ENCODE results near the gene POLRMT. TPM values are rescaled to one million over a fixed set of nuclear protein-coding genes. Genes with fewer than 3 reads are reported as not detected.

The POLRMT gene
- total and polyA plus RNA-seq, 2 donors (not counting 1 experiment from before 2014, with no cell fraction given): 7.3 to 21.5 TPM

DNA sequence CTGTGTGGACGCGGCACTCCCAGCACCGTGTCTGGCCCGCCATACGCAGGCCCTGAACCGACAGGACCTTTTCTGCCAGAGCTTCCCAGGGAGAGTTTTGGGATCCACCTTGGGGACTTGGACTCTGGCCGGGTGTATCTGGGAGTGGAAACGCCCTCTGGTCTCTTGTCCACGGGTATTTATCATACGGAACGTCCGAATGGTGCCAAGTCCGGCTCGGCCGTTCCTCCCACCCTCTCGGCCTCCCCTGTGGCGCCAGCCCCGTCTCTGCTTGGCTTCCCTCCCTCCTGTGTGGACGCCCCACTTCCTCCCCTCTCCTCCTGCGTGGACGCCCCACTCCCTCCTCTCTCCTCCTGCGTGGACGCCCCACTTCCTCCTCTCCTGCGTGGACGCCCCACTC, 31.5 kb downstream of the POLRMT start:
- no peaks in the 10 kb centered on the region for H3K79me2 ChIP-seq (ENCODE audit: control insufficient read depth, insufficient read depth, low read length)
- H3K4me1 ChIP-seq (ENCODE audit: control insufficient read depth, extremely low read depth, insufficient read depth, low read length): no peaks in the 10 kb centered on the region
- no peak overlapping the region for H3K4me3 ChIP-seq (replicated peaks in 1 of 4; ENCODE audit: control extremely low read depth in 1 of 4, insufficient read depth in 1 of 4, low read depth in 3 of 4, low read length in 4 of 4)
- H3K4me2 ChIP-seq (ENCODE audit: extremely low read depth, insufficient read depth, low read length): no peak overlapping the region
- TF ChIP-seq, protein P1, sequence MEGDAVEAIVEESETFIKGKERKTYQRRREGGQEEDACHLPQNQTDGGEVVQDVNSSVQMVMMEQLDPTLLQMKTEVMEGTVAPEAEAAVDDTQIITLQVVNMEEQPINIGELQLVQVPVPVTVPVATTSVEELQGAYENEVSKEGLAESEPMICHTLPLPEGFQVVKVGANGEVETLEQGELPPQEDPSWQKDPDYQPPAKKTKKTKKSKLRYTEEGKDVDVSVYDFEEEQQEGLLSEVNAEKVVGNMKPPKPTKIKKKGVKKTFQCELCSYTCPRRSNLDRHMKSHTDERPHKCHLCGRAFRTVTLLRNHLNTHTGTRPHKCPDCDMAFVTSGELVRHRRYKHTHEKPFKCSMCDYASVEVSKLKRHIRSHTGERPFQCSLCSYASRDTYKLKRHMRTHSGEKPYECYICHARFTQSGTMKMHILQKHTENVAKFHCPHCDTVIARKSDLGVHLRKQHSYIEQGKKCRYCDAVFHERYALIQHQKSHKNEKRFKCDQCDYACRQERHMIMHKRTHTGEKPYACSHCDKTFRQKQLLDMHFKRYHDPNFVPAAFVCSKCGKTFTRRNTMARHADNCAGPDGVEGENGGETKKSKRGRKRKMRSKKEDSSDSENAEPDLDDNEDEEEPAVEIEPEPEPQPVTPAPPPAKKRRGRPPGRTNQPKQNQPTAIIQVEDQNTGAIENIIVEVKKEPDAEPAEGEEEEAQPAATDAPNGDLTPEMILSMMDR (conservative IDR thresholded peaks at IDR 0.05 in 1 of 2, IDR thresholded peaks at IDR 0.05 in 1 of 2; ENCODE audit: low read depth in 1 of 2, low read length in 2 of 2): no peak
- no peak for TF ChIP-seq EZH2 (IDR thresholded peaks at IDR 0.05; ENCODE audit: low read length, missing control alignments)
- DNase-seq (ENCODE audit: low read depth in 2 of 2): no peak
- no peak overlapping the region for H2AFZ ChIP-seq (ENCODE audit: low read length)
- no peaks in the 10 kb centered on the region for H3K36me3 ChIP-seq (ENCODE audit: control insufficient read depth, insufficient read depth, low read length)
- H3K27ac ChIP-seq (ENCODE audit: insufficient read depth, low read length): no peak overlapping the region
- H3K27me3 ChIP-seq (ENCODE audit: control insufficient read depth, insufficient read depth, low read length): no peaks in the 10 kb centered on the region
- no peak overlapping the region for H3K9ac ChIP-seq (ENCODE audit: insufficient read depth, low read length)
- no peaks in the 10 kb centered on the region for H3K9me3 ChIP-seq (ENCODE audit: control insufficient read depth, insufficient read depth, low read depth, low read length)
- H4K20me1 ChIP-seq (ENCODE audit: control insufficient read depth, extremely low read depth, insufficient read depth, low read length): no peaks in the 10 kb centered on the region

DNA sequence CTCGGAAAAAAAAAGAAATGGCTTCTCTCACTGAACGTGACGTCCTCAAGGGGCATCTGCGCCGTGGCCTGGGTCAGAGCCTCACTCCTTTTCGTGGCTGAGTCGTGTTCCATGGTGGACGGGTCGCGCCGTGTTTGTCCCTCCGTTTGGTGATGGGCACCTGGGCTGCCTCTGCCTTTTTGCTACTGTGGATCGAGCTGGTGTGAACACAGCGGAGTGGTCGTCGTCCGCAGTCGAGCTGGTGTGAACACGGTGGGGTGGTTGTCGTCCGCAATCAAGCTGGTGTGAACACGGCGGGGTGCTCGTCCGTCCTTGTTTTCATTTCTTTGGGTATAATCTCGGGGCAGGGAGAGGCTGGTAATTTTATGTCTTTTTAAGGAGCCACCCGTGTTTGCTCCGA, 32.0 kb downstream of the POLRMT start:
- Histone ChIP-seq H2AFZ (ENCODE audit: low read length) (no peak overlapping the region), H3K27ac (ENCODE audit: insufficient read depth, low read length) (no peak overlapping the region), H3K79me2 (ENCODE audit: control insufficient read depth, insufficient read depth, low read length) (no peaks in the 10 kb centered on the region), H3K36me3 (ENCODE audit: control insufficient read depth, insufficient read depth, low read length) (no peaks in the 10 kb centered on the region), H3K4me1 (ENCODE audit: control insufficient read depth, extremely low read depth, insufficient read depth, low read length) (no peaks in the 10 kb centered on the region), H3K4me2 (ENCODE audit: extremely low read depth, insufficient read depth, low read length) (no peak overlapping the region), H3K4me3 (replicated peaks in 1 of 4; ENCODE audit: control extremely low read depth in 1 of 4, insufficient read depth in 1 of 4, low read depth in 3 of 4, low read length in 4 of 4) (no peak overlapping the region), H3K9me3 (ENCODE audit: control insufficient read depth, insufficient read depth, low read depth, low read length) (no peaks in the 10 kb centered on the region), H3K27me3 (ENCODE audit: control insufficient read depth, insufficient read depth, low read length) (no peaks in the 10 kb centered on the region), H3K9ac (ENCODE audit: insufficient read depth, low read length) (no peak overlapping the region), H4K20me1 (ENCODE audit: control insufficient read depth, extremely low read depth, insufficient read depth, low read length) (no peaks in the 10 kb centered on the region)
- no peak for DNase-seq (ENCODE audit: low read depth in 2 of 2)
- TF ChIP-seq, protein P1 (conservative IDR thresholded peaks at IDR 0.05 in 1 of 2, IDR thresholded peaks at IDR 0.05 in 1 of 2; ENCODE audit: low read depth in 1 of 2, low read length in 2 of 2): no peak
- TF ChIP-seq EZH2 (IDR thresholded peaks at IDR 0.05; ENCODE audit: low read length, missing control alignments): no peak

DNA sequence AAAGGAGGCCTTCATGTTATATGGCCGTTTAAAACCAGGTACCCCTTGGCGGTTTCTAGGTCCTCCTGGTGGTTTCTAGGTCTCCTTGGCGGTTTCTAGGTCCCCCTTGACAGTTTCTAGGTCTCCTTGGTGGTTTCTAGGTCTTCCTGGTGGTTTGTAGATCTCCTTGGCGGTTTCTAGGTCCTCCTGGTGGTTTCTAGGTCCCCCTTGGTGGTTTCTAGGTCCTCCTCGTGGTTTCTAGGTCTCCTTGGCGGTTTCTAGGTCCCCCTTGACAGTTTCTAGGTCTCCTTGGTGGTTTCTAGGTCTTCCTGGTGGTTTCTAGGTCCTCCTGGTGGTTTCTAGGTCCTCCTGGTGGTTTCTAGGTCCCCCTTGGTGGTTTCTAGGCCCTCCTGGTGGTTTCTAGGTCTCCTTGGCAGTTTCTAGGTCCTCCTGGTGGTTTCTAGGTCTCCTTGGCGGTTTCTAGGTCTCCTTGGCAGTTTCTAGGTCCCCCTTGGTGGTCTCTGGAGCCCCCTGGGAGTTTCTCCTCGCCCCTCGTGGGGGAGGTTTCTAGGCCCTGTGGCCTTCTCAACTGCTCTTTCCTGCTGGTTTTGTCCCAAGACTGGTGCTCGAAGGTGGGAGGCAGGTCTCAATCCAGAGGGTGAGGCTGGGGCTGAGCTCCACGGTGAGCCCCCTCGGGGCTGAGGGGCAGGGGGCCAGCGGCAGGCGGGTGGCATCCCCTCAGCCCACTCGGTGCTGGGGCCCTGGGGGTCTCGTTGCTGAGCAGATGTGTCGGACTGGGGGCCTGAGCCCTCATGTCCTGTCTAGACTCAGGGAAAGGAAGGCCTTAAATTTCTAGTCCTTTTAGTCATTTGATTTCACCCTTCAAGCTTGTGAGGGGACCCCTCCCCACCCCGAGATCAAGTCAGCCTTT, 35.7 kb downstream of the POLRMT start:
- Histone ChIP-seq H3K27ac (ENCODE audit: insufficient read depth, low read length) (no peak overlapping the region), H3K36me3 (ENCODE audit: control insufficient read depth, insufficient read depth, low read length) (no peaks in the 10 kb centered on the region), H3K4me1 (ENCODE audit: control insufficient read depth, extremely low read depth, insufficient read depth, low read length) (no peaks in the 10 kb centered on the region), H4K20me1 (ENCODE audit: control insufficient read depth, extremely low read depth, insufficient read depth, low read length) (no peaks in the 10 kb centered on the region), H3K9ac (ENCODE audit: insufficient read depth, low read length) (no peak overlapping the region), H2AFZ (ENCODE audit: low read length) (no peak overlapping the region), H3K27me3 (ENCODE audit: control insufficient read depth, insufficient read depth, low read length) (no peaks in the 10 kb centered on the region), H3K9me3 (ENCODE audit: control insufficient read depth, insufficient read depth, low read depth, low read length) (no peaks in the 10 kb centered on the region), H3K79me2 (ENCODE audit: control insufficient read depth, insufficient read depth, low read length) (no peaks in the 10 kb centered on the region), H3K4me3 (replicated peaks in 1 of 4; ENCODE audit: control extremely low read depth in 1 of 4, insufficient read depth in 1 of 4, low read depth in 3 of 4, low read length in 4 of 4) (no peak overlapping the region), H3K4me2 (ENCODE audit: extremely low read depth, insufficient read depth, low read length) (no peak overlapping the region)
- TF ChIP-seq, protein P1 (conservative IDR thresholded peaks at IDR 0.05 in 1 of 2, IDR thresholded peaks at IDR 0.05 in 1 of 2; ENCODE audit: low read depth in 1 of 2, low read length in 2 of 2): no peak
- TF ChIP-seq EZH2 (IDR thresholded peaks at IDR 0.05; ENCODE audit: low read length, missing control alignments): no peak
- DNase-seq (ENCODE audit: low read depth in 2 of 2): no peak
